Keratinocyte (primary cell): ENCODE data around the gene KDM4B.

Experiments used
- CTCF ChIP-seq, 3 experiments: IDR thresholded peaks in 1 of 3; conservative IDR thresholded peaks in 1 of 3; optimal IDR thresholded peaks in 1 of 3; 2 replicates in 2 of 3; 3 replicates in 1 of 3; pipeline versions ENCODE3 to v1.5.1; 2011; ENCODE audit warnings: low read length in 3 of 3, mild to moderate bottlenecking in 3 of 3, moderate library complexity in 2 of 3, control low read depth in 1 of 3, inconsistent platforms in 1 of 3; ENCODE audit not compliant: insufficient read depth in 2 of 3; ENCODE audit errors: extremely low read depth in 1 of 3
- EZH2 ChIP-seq: IDR thresholded peaks from one replicate; pipeline ENCODE4 v1.6.1; 2012; ENCODE audit warnings: inconsistent platforms, mild to moderate bottlenecking, low read length, moderate library complexity

GRCh38 chr19:5083547-5083965 is 114.6 kb downstream of the KDM4B start:
- TF ChIP-seq CTCF (optimal IDR thresholded peaks at IDR 0.05 in 1 of 3, IDR thresholded peaks at IDR 0.05 in 1 of 3, conservative IDR thresholded peaks at IDR 0.05 in 1 of 3; ENCODE audit: extremely low read depth in 1 of 3, insufficient read depth in 2 of 3, low read length in 3 of 3), result no peak
- no peak for TF ChIP-seq EZH2
